Heart left ventricle (tissue), 16 donors: Measurements from ENCODE around the gene CLK2. TPM values are rescaled to one million over a fixed set of nuclear protein-coding genes. Genes with fewer than 3 reads are reported as not detected.

Experiments used
- ATAC-seq, 4 donors: fragments of 200-7000 bp; cut with Tn5 transposase; one replicate each; pipeline ENCODE4 v1.9.1; 2020 to 2022; ENCODE audit warnings: moderate library complexity in 4 of 4, mild to moderate bottlenecking in 3 of 4, moderate number of reproducible peaks in 1 of 4
- DNase-seq, 5 donors: peaks; one replicate each; pipeline ENCODE4 v3.0.0-alpha.2; 2020
- H3K27ac ChIP-seq, 12 donors: fragments of 200-600 bp; sonication (generic) in 4 of 12; one replicate each; pipeline versions ENCODE4 v1.5.0 to v1.8.0; 2016 to 2022; ENCODE audit warnings: mild to moderate bottlenecking in 2 of 12
- H3K27me3 ChIP-seq, 9 donors: fragments of 200-600 bp; sonication (generic) in 2 of 9; one replicate each; pipeline versions ENCODE4 v1.5.1 to v1.8.0; 2016 to 2022; ENCODE audit warnings: mild to moderate bottlenecking in 3 of 9
- H3K36me3 ChIP-seq, 9 donors: fragments of 200-600 bp; sonication (generic) in 2 of 9; one replicate each; pipeline versions ENCODE4 v1.5.0 to v1.8.0; 2018 to 2022; ENCODE audit warnings: mild to moderate bottlenecking in 2 of 9
- H3K4me1 ChIP-seq, 12 donors: fragments of 200-600 bp; sonication (generic) in 4 of 12; one replicate each; pipeline versions ENCODE4 v1.5.0 to v1.8.0; 2016 to 2022; ENCODE audit warnings: mild to moderate bottlenecking in 3 of 12
- H3K4me3 ChIP-seq, 12 donors: fragments of 200-600 bp; sonication (generic) in 4 of 12; one replicate each; pipeline versions ENCODE4 v1.5.0 to v1.8.0; 2017 to 2022; ENCODE audit warnings: mild to moderate bottlenecking in 9 of 12, moderate library complexity in 4 of 12
- H3K9me3 ChIP-seq, 12 donors: fragments of 200-600 bp; sonication (generic) in 4 of 12; one replicate each; pipeline versions ENCODE4 v1.5.0 to v1.8.0; 2016 to 2022; ENCODE audit warnings: mild to moderate bottlenecking in 1 of 12
- POLR2A ChIP-seq, 2 donors: fragments of 450-650 bp; IDR thresholded peaks; one replicate each; pipeline ENCODE4 v1.6.1; 2017; ENCODE audit warnings: antibody characterized with exemption in 2 of 2, mild to moderate bottlenecking in 2 of 2, moderate library complexity in 2 of 2
- WGBS, 4 donors: extraction: QIAGEN DNeasy Blood & Tissue Kit in 2 of 4; methylation state at CpG; one replicate each; pipeline versions ENCODE4 v1.1.5 to v1.1.7; 2013 to 2018; 5-methylcytosine and 5-hydroxymethylcytosine counted together
- intact Hi-C, 10 donors: fragments of 100-400 bp; cut with DNase I; formaldehyde crosslinking; loops; one replicate each; pipeline versions ENCODE4 v1.11.1 to v1.14.2; 2022
- polyA plus RNA-seq, 2 donors: library from polyadenylated mRNA; stranded (reverse); fragments of 200-250 nt; gene quantifications; one replicate each; pipeline ENCODE4 v1.2.3, GENCODE V29; 2013
- total RNA-seq, 9 donors: library from RNA; depleted of rRNA in 2 of 9; stranded (reverse); fragments of >200 nt in 2 of 9; fragmentation: NEBNext Ultra II Directional in 3 of 9; extraction: Animal tissue kit (Norgen Biotek cat#: 25700) in 3 of 9; gene quantifications; one replicate each; pipeline versions ENCODE4 v1.1.0 to v1.2.4, GENCODE V29; 2016 to 2023
- TF ChIP-seq, protein P1 (sequence below), 12 donors: fragments of 200-600 bp; sonication (generic) in 4 of 12; IDR thresholded peaks; one replicate each; pipeline versions ENCODE4 v1.5.0 to v1.8.0; 2018 to 2022; ENCODE audit warnings: antibody characterized with exemption in 12 of 12, mild to moderate bottlenecking in 5 of 12
- donor health status: ischemic (EF 13 %, LVEDD 7.1; RV severe dilation, severe dysfunction).
- donor health status: healthy with polysubstance abuse.
- donor health status: DM: no; HTN: yes; CAD: no.
- donor health status: DM: no; HTN: no; CAD: no.
- donor health status: ischemic (EF 25% LVEDD 6.9; RV normal size, moderate dysfunction).
- donor health status: ischemic (EF 25% LVEDD 5.7; RV mildly dilated, moderate dysfunction).
- donor health status: healthy.
- donor health status: DM: yes; HTN: yes; CAD: no.
- donor health status: ischemic (EF 35%, LVEDD 5.7; RV mildly dilated, moderate dysfunction).
- donor health status: nonischemic (EF 11% LVEDD 7.7; RV severe dilation, severe dysfunction).
- donor health status: DM: yes; HTN: yes; CAD: no.
- donor health status: PGD.
- donor health status: ischemic (EF 29% LVEDD 5.4; RV normal size, mild dysfunction).
- donor health status: nonischemic (EF 23%, LVEDD 6.1; RV moderate dilation, normal function).

The CLK2 gene
- total and polyA plus RNA-seq, 11 donors, result 9.6 to 26.1 (median 17.2) TPM

- peak overlapping the region in 11 of 12 donors; percentile 89 to 99 (median 96) for H3K27ac ChIP-seq
- ATAC-seq, result peak in 2 of 4 donors; percentile 0
- DNase-seq, result peak in 1 of 5 donors; percentile 61
- WGBS, 4 donors, result 42 to 49% (median 45%) methylated on average over 10 to 12 of the region's 12 CpGs
- intact Hi-C loops, result loop anchor here in 7 of 10 donors (2.0 to 10.0 kb wide), 6 partner anchors 53 to 338 kb away; partner anchors contain the start of genes RUSC1 (in 3 of the 7) and FDPS (in 2 of the 7)
- H3K36me3 ChIP-seq, result peaks cover 0 to 27% (median 21%) of the 10 kb centered on the region in 9 donors
- peaks cover 7 to 43% (median 33%) of the 10 kb centered on the region in 12 donors for H3K4me1 ChIP-seq
- TF ChIP-seq, protein P1, sequence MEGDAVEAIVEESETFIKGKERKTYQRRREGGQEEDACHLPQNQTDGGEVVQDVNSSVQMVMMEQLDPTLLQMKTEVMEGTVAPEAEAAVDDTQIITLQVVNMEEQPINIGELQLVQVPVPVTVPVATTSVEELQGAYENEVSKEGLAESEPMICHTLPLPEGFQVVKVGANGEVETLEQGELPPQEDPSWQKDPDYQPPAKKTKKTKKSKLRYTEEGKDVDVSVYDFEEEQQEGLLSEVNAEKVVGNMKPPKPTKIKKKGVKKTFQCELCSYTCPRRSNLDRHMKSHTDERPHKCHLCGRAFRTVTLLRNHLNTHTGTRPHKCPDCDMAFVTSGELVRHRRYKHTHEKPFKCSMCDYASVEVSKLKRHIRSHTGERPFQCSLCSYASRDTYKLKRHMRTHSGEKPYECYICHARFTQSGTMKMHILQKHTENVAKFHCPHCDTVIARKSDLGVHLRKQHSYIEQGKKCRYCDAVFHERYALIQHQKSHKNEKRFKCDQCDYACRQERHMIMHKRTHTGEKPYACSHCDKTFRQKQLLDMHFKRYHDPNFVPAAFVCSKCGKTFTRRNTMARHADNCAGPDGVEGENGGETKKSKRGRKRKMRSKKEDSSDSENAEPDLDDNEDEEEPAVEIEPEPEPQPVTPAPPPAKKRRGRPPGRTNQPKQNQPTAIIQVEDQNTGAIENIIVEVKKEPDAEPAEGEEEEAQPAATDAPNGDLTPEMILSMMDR (IDR thresholded peaks at IDR 0.05), result no peak
- no peak for TF ChIP-seq POLR2A (IDR thresholded peaks at IDR 0.05)
- H3K4me3 ChIP-seq, result peak overlapping the region; percentile 67 to 97 (median 87)
- no peaks in the 10 kb centered on the region for H3K9me3 ChIP-seq
- H3K27me3 ChIP-seq, result no peaks in the 10 kb centered on the region
Observed at GRCh38 chr1:155254228-155254713, 19.0 kb downstream of the CLK2 start.

DNA sequence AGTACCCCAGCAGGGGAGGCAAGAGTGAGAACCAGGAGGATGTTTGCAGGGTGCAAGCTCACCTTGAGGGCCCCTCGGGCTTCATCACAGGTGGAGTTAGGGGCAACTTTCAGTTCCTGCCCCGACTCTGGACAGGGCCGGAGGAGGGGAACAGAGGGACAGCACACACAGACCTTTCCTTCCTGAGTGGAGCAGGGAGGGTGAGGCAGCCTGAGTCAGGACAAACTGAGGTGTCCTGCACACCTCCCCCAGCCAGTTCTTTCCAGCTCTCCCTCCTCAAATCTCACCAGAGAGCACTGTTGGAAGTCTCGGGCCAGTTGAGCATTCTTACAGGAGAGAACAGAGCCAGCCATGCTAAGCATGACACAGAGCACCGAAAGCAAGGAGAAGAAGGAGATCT, 19.5 kb downstream of the CLK2 start:
- DNase-seq (no peak), ATAC-seq (no peak)
- intact Hi-C loops, result loop anchor here in 8 of 10 donors (2.0 to 10.0 kb wide), 7 partner anchors 54 to 339 kb away; partner anchors contain the start of genes RUSC1 (in 3 of the 8) and FDPS (in 2 of the 8)
- Histone ChIP-seq H3K4me1 (peaks cover 7 to 43% (median 33%) of the 10 kb centered on the region in 12 donors), H3K27ac (peak overlapping the region in 7 of 12 donors; percentile 95 to 99 (median 98)), H3K27me3 (no peaks in the 10 kb centered on the region), H3K9me3 (no peaks in the 10 kb centered on the region), H3K36me3 (peaks cover 0 to 23% (median 18%) of the 10 kb centered on the region in 9 donors), H3K4me3 (peak overlapping the region in 6 of 12 donors; percentile 77 to 95 (median 87))
- WGBS, 4 donors, result 61 to 82% (median 72%) methylated on average over 5 of the region's 5 CpGs
- TF ChIP-seq, protein P1 (IDR thresholded peaks at IDR 0.05), result no peak
- TF ChIP-seq POLR2A (IDR thresholded peaks at IDR 0.05), result no peak

DNA sequence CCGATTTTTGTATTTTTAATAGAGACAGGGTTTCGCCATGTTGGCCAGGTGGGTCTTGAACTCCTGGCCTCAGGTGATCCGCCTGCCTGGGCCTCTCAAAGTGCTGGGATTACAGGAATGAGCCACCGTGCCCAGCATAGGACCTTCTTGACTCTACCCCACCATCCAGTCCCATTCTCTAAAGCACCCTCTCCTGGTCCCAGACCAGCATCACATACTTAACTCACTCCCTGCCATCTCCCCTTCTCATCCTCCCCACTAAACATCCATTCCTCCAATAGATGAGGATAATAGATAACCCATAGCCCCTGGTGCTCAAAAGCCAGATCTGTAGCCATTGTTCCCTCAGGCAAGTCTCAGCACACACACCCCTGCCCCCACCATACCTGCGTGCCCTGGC, 20.1 kb downstream of the CLK2 start:
- Histone ChIP-seq H3K27me3 (no peaks in the 10 kb centered on the region), H3K36me3 (peaks cover 0 to 20% (median 13%) of the 10 kb centered on the region in 9 donors), H3K9me3 (no peaks in the 10 kb centered on the region), H3K4me3 (no peak overlapping the region), H3K4me1 (peaks cover 7 to 43% (median 33%) of the 10 kb centered on the region in 12 donors), H3K27ac (no peak overlapping the region)
- WGBS, 4 donors, result 85 to 91% (median 89%) methylated on average over 5 of the region's 5 CpGs
- DNase-seq, result no peak
- no peak for ATAC-seq
- intact Hi-C loops, result loop anchor here in 8 of 10 donors (2.0 to 10.0 kb wide), 6 partner anchors 54 to 339 kb away; partner anchors contain the start of genes RUSC1 (in 3 of the 8) and FDPS (in 1 of the 8)
- no peak for TF ChIP-seq POLR2A (IDR thresholded peaks at IDR 0.05)
- TF ChIP-seq, protein P1 (IDR thresholded peaks at IDR 0.05), result no peak

- no peak for ATAC-seq
- H3K4me1 ChIP-seq, result peaks cover 7 to 43% (median 33%) of the 10 kb centered on the region in 12 donors
Observed at GRCh38 chr1:155251566-155251965, 21.7 kb downstream of the CLK2 start.

More at GRCh38 chr1:155251566-155251965, 21.7 kb downstream of the CLK2 start:
- WGBS, 4 donors, result 73 to 86% (median 78%) methylated on average over 7 of the region's 7 CpGs
- DNase-seq, result no peak
- intact Hi-C loops, result loop anchor here (2.0 to 10.0 kb wide), 8 partner anchors 56 to 341 kb away; partner anchors contain the start of genes RUSC1 (in 3 of the 10) and FDPS (in 1 of the 10)
- Histone ChIP-seq H3K27me3 (no peaks in the 10 kb centered on the region), H3K27ac (peak overlapping the region in 2 of 12 donors; percentile 46 to 53), H3K9me3 (no peaks in the 10 kb centered on the region), H3K4me3 (no peak overlapping the region), H3K36me3 (peaks cover 0 to 18% (median 12%) of the 10 kb centered on the region in 9 donors)
- no peak for TF ChIP-seq POLR2A (IDR thresholded peaks at IDR 0.05)
- TF ChIP-seq, protein P1 (IDR thresholded peaks at IDR 0.05), result no peak
